Kidney epithelial cell (primary cell): ENCODE data around the gene UNC5C. TPM values are rescaled to one million over a fixed set of nuclear protein-coding genes. Genes with fewer than 3 reads are reported as not detected.

Experiments used
- DNase-seq: peaks from one replicate; pipeline ENCODE4 v3.0.0-alpha.2; 2010; ENCODE audit warnings: low read depth
- H3K27me3 ChIP-seq: 2 replicates; pipeline ENCODE4 v1.6.0; 2011; ENCODE audit warnings: low read length; ENCODE audit not compliant: control insufficient read depth, insufficient read depth
- H3K36me3 ChIP-seq: 2 replicates; pipeline ENCODE4 v1.5.1; 2011; ENCODE audit warnings: low read length; ENCODE audit not compliant: control insufficient read depth, insufficient read depth
- H3K4me3 ChIP-seq: 2 replicates; pipeline ENCODE4 v1.5.1; 2011; ENCODE audit warnings: low read depth, mild to moderate bottlenecking, control low read depth, low read length
- total RNA-seq: library from RNA; depleted of rRNA; stranded (reverse); fragments of >200 nt; gene quantifications from 2 replicates; pipeline ENCODE4 v1.2.3, GENCODE V29; 2015
- TF ChIP-seq, protein P1 (sequence below): IDR thresholded peaks from 2 replicates; pipeline ENCODE4 v1.5.1; 2011; ENCODE audit warnings: mild to moderate bottlenecking, moderate library complexity, low read length, control low read depth, inconsistent platforms; ENCODE audit not compliant: insufficient read depth, poor library complexity, severe bottlenecking

UNC5C gene
- total RNA-seq, 1 donor from 2014 or later = 2.8 TPM

DNA sequence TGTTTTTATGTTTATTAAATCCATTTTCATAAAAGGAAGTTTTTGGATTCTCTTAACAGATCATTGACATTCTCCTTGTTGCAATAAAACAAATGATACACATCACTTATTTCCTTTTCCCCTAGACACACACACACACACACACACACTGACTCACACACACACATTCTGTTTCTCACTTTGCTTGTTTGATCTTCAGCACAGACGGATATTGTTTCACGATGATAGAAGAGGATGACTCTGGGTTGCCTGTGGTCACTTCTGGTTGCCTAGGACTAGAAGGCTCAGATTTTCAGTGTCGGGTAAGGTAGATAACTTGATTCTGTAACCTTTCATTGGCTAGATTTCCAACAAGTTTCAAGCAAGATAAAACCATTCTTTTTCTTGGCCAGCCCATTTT lies 434.3 kb downstream of the UNC5C start:
- Histone ChIP-seq H3K4me3 (no peak overlapping the region), H3K27me3 (no peaks in the 10 kb centered on the region), H3K36me3 (no peaks in the 10 kb centered on the region)
- no peak for DNase-seq
- TF ChIP-seq, protein P1, sequence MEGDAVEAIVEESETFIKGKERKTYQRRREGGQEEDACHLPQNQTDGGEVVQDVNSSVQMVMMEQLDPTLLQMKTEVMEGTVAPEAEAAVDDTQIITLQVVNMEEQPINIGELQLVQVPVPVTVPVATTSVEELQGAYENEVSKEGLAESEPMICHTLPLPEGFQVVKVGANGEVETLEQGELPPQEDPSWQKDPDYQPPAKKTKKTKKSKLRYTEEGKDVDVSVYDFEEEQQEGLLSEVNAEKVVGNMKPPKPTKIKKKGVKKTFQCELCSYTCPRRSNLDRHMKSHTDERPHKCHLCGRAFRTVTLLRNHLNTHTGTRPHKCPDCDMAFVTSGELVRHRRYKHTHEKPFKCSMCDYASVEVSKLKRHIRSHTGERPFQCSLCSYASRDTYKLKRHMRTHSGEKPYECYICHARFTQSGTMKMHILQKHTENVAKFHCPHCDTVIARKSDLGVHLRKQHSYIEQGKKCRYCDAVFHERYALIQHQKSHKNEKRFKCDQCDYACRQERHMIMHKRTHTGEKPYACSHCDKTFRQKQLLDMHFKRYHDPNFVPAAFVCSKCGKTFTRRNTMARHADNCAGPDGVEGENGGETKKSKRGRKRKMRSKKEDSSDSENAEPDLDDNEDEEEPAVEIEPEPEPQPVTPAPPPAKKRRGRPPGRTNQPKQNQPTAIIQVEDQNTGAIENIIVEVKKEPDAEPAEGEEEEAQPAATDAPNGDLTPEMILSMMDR = no peak
